ENCODE data around the gene CNTNAP1.
"Not testable (repeated sequence)": the region's sequence is repeated elsewhere in the genome, so short reads cannot be mapped to it uniquely, and the experiment has no call there.

The CNTNAP1 gene

GRCh38 chr17:42740699-42741098, 58.4 kb downstream of the CNTNAP1 start:
- no peak overlapping the region for H3K27ac ChIP-seq (replicated peaks)
- no peak for DNase-seq (ENCODE audit: low read depth in 1 of 2, low spot score in 1 of 2)
- H3K27me3 ChIP-seq (ENCODE audit: insufficient read depth, poor library complexity, severe bottlenecking), result no peaks in the 10 kb centered on the region
- no peak overlapping the region for H3K4me3 ChIP-seq (replicated peaks; ENCODE audit: insufficient read depth, low read length)
- TF ChIP-seq, protein P1, sequence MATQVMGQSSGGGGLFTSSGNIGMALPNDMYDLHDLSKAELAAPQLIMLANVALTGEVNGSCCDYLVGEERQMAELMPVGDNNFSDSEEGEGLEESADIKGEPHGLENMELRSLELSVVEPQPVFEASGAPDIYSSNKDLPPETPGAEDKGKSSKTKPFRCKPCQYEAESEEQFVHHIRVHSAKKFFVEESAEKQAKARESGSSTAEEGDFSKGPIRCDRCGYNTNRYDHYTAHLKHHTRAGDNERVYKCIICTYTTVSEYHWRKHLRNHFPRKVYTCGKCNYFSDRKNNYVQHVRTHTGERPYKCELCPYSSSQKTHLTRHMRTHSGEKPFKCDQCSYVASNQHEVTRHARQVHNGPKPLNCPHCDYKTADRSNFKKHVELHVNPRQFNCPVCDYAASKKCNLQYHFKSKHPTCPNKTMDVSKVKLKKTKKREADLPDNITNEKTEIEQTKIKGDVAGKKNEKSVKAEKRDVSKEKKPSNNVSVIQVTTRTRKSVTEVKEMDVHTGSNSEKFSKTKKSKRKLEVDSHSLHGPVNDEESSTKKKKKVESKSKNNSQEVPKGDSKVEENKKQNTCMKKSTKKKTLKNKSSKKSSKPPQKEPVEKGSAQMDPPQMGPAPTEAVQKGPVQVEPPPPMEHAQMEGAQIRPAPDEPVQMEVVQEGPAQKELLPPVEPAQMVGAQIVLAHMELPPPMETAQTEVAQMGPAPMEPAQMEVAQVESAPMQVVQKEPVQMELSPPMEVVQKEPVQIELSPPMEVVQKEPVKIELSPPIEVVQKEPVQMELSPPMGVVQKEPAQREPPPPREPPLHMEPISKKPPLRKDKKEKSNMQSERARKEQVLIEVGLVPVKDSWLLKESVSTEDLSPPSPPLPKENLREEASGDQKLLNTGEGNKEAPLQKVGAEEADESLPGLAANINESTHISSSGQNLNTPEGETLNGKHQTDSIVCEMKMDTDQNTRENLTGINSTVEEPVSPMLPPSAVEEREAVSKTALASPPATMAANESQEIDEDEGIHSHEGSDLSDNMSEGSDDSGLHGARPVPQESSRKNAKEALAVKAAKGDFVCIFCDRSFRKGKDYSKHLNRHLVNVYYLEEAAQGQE (IDR thresholded peaks at IDR 0.05; ENCODE audit: insufficient replicate concordance, low read depth), result no peak
- TF ChIP-seq POLR2AphosphoS5 (IDR thresholded peaks at IDR 0.05; ENCODE audit: low read depth) (no peak), SPI1 (IDR thresholded peaks at IDR 0.05; ENCODE audit: borderline replicate concordance, low read depth) (no peak), CTCF (IDR thresholded peaks at IDR 0.05; ENCODE audit: insufficient read depth, low read length) (no peak), GABPA (IDR thresholded peaks at IDR 0.05; ENCODE audit: low read depth) (no peak)

DNA sequence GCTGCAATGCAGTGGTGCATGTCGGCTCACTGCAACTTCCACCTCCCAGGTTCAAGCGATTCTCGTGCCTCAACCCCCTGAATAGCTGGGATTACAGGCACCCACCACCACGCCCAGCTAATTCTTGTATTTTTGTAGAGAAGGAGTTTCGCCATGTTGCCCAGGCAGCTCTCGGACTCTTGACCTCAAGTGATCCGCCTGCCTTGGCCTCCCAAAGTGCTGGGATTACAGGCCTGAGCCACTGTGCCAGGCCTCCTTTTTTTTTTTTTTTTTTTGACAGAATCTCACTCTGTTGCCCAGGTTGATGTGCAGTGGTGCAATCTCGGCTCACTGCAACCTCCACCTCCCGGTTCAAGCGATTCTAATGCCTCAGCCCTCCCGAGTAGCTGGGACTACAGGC, 60.6 kb downstream of the CNTNAP1 start:
- not testable (repeated sequence) for DNase-seq (ENCODE audit: low read depth in 1 of 2, low spot score in 1 of 2); H3K27ac ChIP-seq (replicated peaks); H3K27me3 ChIP-seq (ENCODE audit: insufficient read depth, poor library complexity, severe bottlenecking); H3K4me3 ChIP-seq (replicated peaks; ENCODE audit: insufficient read depth, low read length)

GRCh38 chr17:42743595-42744282, 61.4 kb downstream of the CNTNAP1 start:
- TF ChIP-seq, protein P1 (IDR thresholded peaks at IDR 0.05; ENCODE audit: insufficient replicate concordance, low read depth), result no peak
- TF ChIP-seq SPI1 (IDR thresholded peaks at IDR 0.05; ENCODE audit: borderline replicate concordance, low read depth), result no peak
- no peak for TF ChIP-seq CTCF (IDR thresholded peaks at IDR 0.05; ENCODE audit: insufficient read depth, low read length)
- TF ChIP-seq GABPA (IDR thresholded peaks at IDR 0.05; ENCODE audit: low read depth), result no peak
- no peak for TF ChIP-seq POLR2AphosphoS5 (IDR thresholded peaks at IDR 0.05; ENCODE audit: low read depth)
- Histone ChIP-seq H3K4me3 (replicated peaks; ENCODE audit: insufficient read depth, low read length) (peak overlapping the region; percentile 99), H3K27ac (replicated peaks) (peak overlapping the region; percentile 45), H3K27me3 (ENCODE audit: insufficient read depth, poor library complexity, severe bottlenecking) (no peaks in the 10 kb centered on the region)
- no peak for DNase-seq (ENCODE audit: low read depth in 1 of 2, low spot score in 1 of 2)

GRCh38 chr17:42744283-42744805, 62.0 kb downstream of the CNTNAP1 start:
- DNase-seq (ENCODE audit: low read depth in 1 of 2, low spot score in 1 of 2), result peak in 1 of 2 experiments; percentile 58
- TF ChIP-seq CTCF (IDR thresholded peaks at IDR 0.05; ENCODE audit: insufficient read depth, low read length), result no peak
- TF ChIP-seq POLR2AphosphoS5 (IDR thresholded peaks at IDR 0.05; ENCODE audit: low read depth), result no peak
- no peak for TF ChIP-seq SPI1 (IDR thresholded peaks at IDR 0.05; ENCODE audit: borderline replicate concordance, low read depth)
- TF ChIP-seq, protein P1 (IDR thresholded peaks at IDR 0.05; ENCODE audit: insufficient replicate concordance, low read depth), result no peak
- TF ChIP-seq GABPA (IDR thresholded peaks at IDR 0.05; ENCODE audit: low read depth), result no peak
- Histone ChIP-seq H3K4me3 (replicated peaks; ENCODE audit: insufficient read depth, low read length) (peak overlapping the region; percentile 99), H3K27me3 (ENCODE audit: insufficient read depth, poor library complexity, severe bottlenecking) (no peaks in the 10 kb centered on the region), H3K27ac (replicated peaks) (peak overlapping the region; percentile 45)
